ENCODE measurements around the gene DNAJC16.

Gene DNAJC16

GRCh38 chr1:15578921-15579682 lies 52.5 kb downstream of the DNAJC16 start:
- H3K27ac ChIP-seq (replicated peaks) = no peak overlapping the region
- no peak for TF ChIP-seq REST (IDR thresholded peaks at IDR 0.05; ENCODE audit: insufficient replicate concordance, low read depth)
- TF ChIP-seq GABPA (IDR thresholded peaks at IDR 0.05; ENCODE audit: low read depth) = no peak
- TF ChIP-seq POLR2AphosphoS5 (IDR thresholded peaks at IDR 0.05; ENCODE audit: low read depth) = no peak
- TF ChIP-seq CTCF (IDR thresholded peaks at IDR 0.05; ENCODE audit: insufficient read depth, low read length) = no peak
- no peak for TF ChIP-seq SPI1 (IDR thresholded peaks at IDR 0.05; ENCODE audit: borderline replicate concordance, low read depth)
- no peak overlapping the region for H3K4me3 ChIP-seq (replicated peaks; ENCODE audit: insufficient read depth, low read length)
- H3K27me3 ChIP-seq (ENCODE audit: insufficient read depth, poor library complexity, severe bottlenecking) = no peaks in the 10 kb centered on the region
- no peak for DNase-seq (ENCODE audit: low read depth in 1 of 2, low spot score in 1 of 2)

DNA sequence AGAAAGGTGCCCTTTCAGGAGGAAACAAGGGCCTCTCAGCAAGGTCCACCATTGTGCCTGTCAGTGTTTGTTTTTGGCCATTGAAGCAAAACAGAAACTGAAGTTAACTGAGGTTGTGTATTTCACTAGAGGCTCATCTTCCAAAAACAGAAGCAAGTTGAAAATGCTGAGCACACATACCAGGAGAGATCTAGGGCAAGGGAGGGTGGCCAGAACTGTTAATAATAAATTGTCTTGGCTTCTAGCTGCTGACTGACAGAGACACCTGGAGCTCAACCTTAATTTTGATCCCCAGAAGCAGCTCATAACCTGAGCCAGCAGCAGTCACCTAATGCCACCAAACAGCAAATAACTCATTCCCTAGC lies 53.0 kb downstream of the DNAJC16 start:
- no peak overlapping the region for H3K27ac ChIP-seq (replicated peaks)
- TF ChIP-seq REST (IDR thresholded peaks at IDR 0.05; ENCODE audit: insufficient replicate concordance, low read depth) (no peak), CTCF (IDR thresholded peaks at IDR 0.05; ENCODE audit: insufficient read depth, low read length) (no peak), SPI1 (IDR thresholded peaks at IDR 0.05; ENCODE audit: borderline replicate concordance, low read depth) (no peak), GABPA (IDR thresholded peaks at IDR 0.05; ENCODE audit: low read depth) (no peak), POLR2AphosphoS5 (IDR thresholded peaks at IDR 0.05; ENCODE audit: low read depth) (no peak)
- no peak for DNase-seq (ENCODE audit: low read depth in 1 of 2, low spot score in 1 of 2)
- no peaks in the 10 kb centered on the region for H3K27me3 ChIP-seq (ENCODE audit: insufficient read depth, poor library complexity, severe bottlenecking)
- no peak overlapping the region for H3K4me3 ChIP-seq (replicated peaks; ENCODE audit: insufficient read depth, low read length)

GRCh38 chr1:15583016-15583706 lies 56.5 kb downstream of the DNAJC16 start:
- Histone ChIP-seq H3K4me3 (replicated peaks; ENCODE audit: insufficient read depth, low read length) (no peak overlapping the region), H3K27me3 (ENCODE audit: insufficient read depth, poor library complexity, severe bottlenecking) (no peaks in the 10 kb centered on the region), H3K27ac (replicated peaks) (no peak overlapping the region)
- no peak for TF ChIP-seq CTCF (IDR thresholded peaks at IDR 0.05; ENCODE audit: insufficient read depth, low read length)
- TF ChIP-seq SPI1 (IDR thresholded peaks at IDR 0.05; ENCODE audit: borderline replicate concordance, low read depth) = no peak
- no peak for TF ChIP-seq POLR2AphosphoS5 (IDR thresholded peaks at IDR 0.05; ENCODE audit: low read depth)
- no peak for TF ChIP-seq REST (IDR thresholded peaks at IDR 0.05; ENCODE audit: insufficient replicate concordance, low read depth)
- no peak for TF ChIP-seq GABPA (IDR thresholded peaks at IDR 0.05; ENCODE audit: low read depth)
- no peak for DNase-seq (ENCODE audit: low read depth in 1 of 2, low spot score in 1 of 2)

Data from HL-60 (cell line).